GM23338 (cell line): ENCODE measurements around the gene ATG7. TPM values are rescaled to one million over a fixed set of nuclear protein-coding genes. Genes with fewer than 3 reads are reported as not detected.

ENCODE experiments used
- ATAC-seq: fragments of 200-7000 bp; cut with Tn5 transposase; 3 replicates; pipeline ENCODE4 v1.9.1; 2020
- DNase-seq: peaks from one replicate; pipeline ENCODE4 v3.0.0-alpha.2; 2015; ENCODE audit warnings: low spot score
- H2AFZ ChIP-seq: fragments of 200-600 bp; sonication (generic); 2 replicates; pipeline ENCODE4 v1.8.0; 2016; ENCODE audit warnings: antibody characterized with exemption, mild to moderate bottlenecking, moderate library complexity
- H3F3A ChIP-seq: fragments of 200-600 bp; sonication (generic); replicated peaks from 2 replicates; pipeline ENCODE4 v1.8.0; 2017; ENCODE audit warnings: antibody characterized with exemption, mixed run types, low read depth
- H3K27ac ChIP-seq: fragments of 200-600 bp; sonication (generic); 2 replicates; pipeline ENCODE4 v1.6.1; 2016; ENCODE audit warnings: low read depth
- H3K27me3 ChIP-seq: fragments of 200-600 bp; sonication (generic); 2 replicates; pipeline ENCODE4 v1.8.0; 2016; ENCODE audit warnings: mild to moderate bottlenecking, mixed run types, moderate library complexity; ENCODE audit not compliant: insufficient read depth
- H3K36me3 ChIP-seq: fragments of 200-600 bp; sonication (generic); 2 replicates; pipeline ENCODE4 v1.8.0; 2016; ENCODE audit warnings: mild to moderate bottlenecking; ENCODE audit not compliant: insufficient read depth
- H3K4me1 ChIP-seq: fragments of 200-600 bp; sonication (generic); 2 replicates; pipeline ENCODE4 v1.8.0; 2016; ENCODE audit warnings: mild to moderate bottlenecking, moderate library complexity; ENCODE audit not compliant: insufficient read depth
- H3K4me2 ChIP-seq: fragments of 200-600 bp; sonication (generic); 2 replicates; pipeline ENCODE4 v1.7.1; 2017; ENCODE audit warnings: mixed run types
- H3K4me3 ChIP-seq: fragments of 200-600 bp; sonication (generic); 2 replicates; pipeline ENCODE4 v1.6.1; 2016; ENCODE audit warnings: mixed run types
- H3K79me2 ChIP-seq: fragments of 200-600 bp; sonication (generic); replicated peaks from 2 replicates; pipeline ENCODE4 v1.8.0; 2017; ENCODE audit warnings: mild to moderate bottlenecking; ENCODE audit not compliant: insufficient read depth
- H3K9me2 ChIP-seq: fragments of 200-600 bp; sonication (generic); 2 replicates; pipeline ENCODE4 v1.8.0; 2017; ENCODE audit not compliant: insufficient read depth
- H4K20me1 ChIP-seq: fragments of 200-600 bp; sonication (generic); replicated peaks from 2 replicates; pipeline ENCODE4 v1.8.0; 2017; ENCODE audit warnings: mild to moderate bottlenecking; ENCODE audit not compliant: insufficient read depth
- H3K27ac Mint-ChIP-seq: 2 replicates; pipeline ENCODE4 v1.8.0; 2020; ENCODE audit warnings: inconsistent platforms, mild to moderate bottlenecking, moderate library complexity, mixed read lengths
- H3K27me3 Mint-ChIP-seq: 3 replicates; pipeline ENCODE4 v1.8.0; 2022; ENCODE audit warnings: low read depth, mild to moderate bottlenecking, moderate library complexity, mixed read lengths, inconsistent platforms; ENCODE audit not compliant: insufficient read depth, poor library complexity
- H3K36me3 Mint-ChIP-seq: 3 replicates; pipeline ENCODE4 v1.8.0; 2021; ENCODE audit warnings: low read depth, mild to moderate bottlenecking, inconsistent platforms, moderate library complexity, mixed read lengths
- H3K4me1 Mint-ChIP-seq: 3 replicates; pipeline ENCODE4 v1.8.0; 2020; ENCODE audit warnings: mild to moderate bottlenecking, inconsistent platforms, mixed read lengths
- H3K4me3 Mint-ChIP-seq: 3 replicates; pipeline ENCODE4 v1.8.0; 2021; ENCODE audit warnings: moderate library complexity, mild to moderate bottlenecking, inconsistent platforms, mixed read lengths
- H3K9me3 Mint-ChIP-seq: 3 replicates; pipeline ENCODE4 v1.8.0; 2020; ENCODE audit warnings: moderate library complexity, mild to moderate bottlenecking, inconsistent platforms, mixed read lengths
- CREB1 ChIP-seq: fragments of 250-450 bp; sonication (Bioruptor Pico); IDR thresholded peaks from 2 replicates; pipeline ENCODE4 v1.5.0; 2020; ENCODE audit warnings: low read depth, mild to moderate bottlenecking, moderate library complexity
- CTCF ChIP-seq, 2 experiments: fragments of 200-600 bp in 1 of 2; sonication (generic) in 1 of 2; conservative IDR thresholded peaks; 2 replicates each; pipeline versions ENCODE4 v1.5.1 to v1.6.1; 2016 to 2017; ENCODE audit warnings: antibody characterized with exemption in 2 of 2, low read depth in 2 of 2, mild to moderate bottlenecking in 2 of 2, moderate library complexity in 1 of 2
- EZH2 ChIP-seq: fragments of 200-600 bp; sonication (generic); IDR thresholded peaks from one replicate; pipeline ENCODE4 v1.8.0; 2017; ENCODE audit warnings: antibody characterized with exemption, mild to moderate bottlenecking, low read depth; ENCODE audit not compliant: unreplicated experiment
- EZH2phosphoT487 ChIP-seq: fragments of 200-600 bp; sonication (generic); IDR thresholded peaks from one replicate; pipeline ENCODE4 v1.8.1; 2018; ENCODE audit warnings: antibody characterized with exemption; ENCODE audit not compliant: unreplicated experiment
- JUNB ChIP-seq: IDR thresholded peaks from one replicate; pipeline ENCODE4 v1.6.1; 2016; ENCODE audit warnings: antibody characterized with exemption; ENCODE audit not compliant: unreplicated experiment
- NANOG ChIP-seq: IDR thresholded peaks from 2 replicates; pipeline ENCODE4 v1.6.1; 2016; ENCODE audit warnings: antibody characterized with exemption, borderline replicate concordance
- POLR2AphosphoS5 ChIP-seq: IDR thresholded peaks from 2 replicates; pipeline ENCODE4 v1.6.1; 2016; ENCODE audit warnings: antibody characterized with exemption, low read depth
- REST ChIP-seq: IDR thresholded peaks from one replicate; pipeline ENCODE4 v1.6.1; 2018; ENCODE audit warnings: antibody characterized with exemption; ENCODE audit not compliant: unreplicated experiment
- STAT1 ChIP-seq: IDR thresholded peaks from one replicate; pipeline ENCODE4 v1.6.1; 2016; ENCODE audit warnings: antibody characterized with exemption; ENCODE audit not compliant: unreplicated experiment
- ZNF114 ChIP-seq: fragments of 250-450 bp; sonication (Bioruptor Pico); IDR thresholded peaks from 2 replicates; pipeline ENCODE4 v1.5.0; 2020; ENCODE audit warnings: mild to moderate bottlenecking, moderate library complexity
- ZNF462 ChIP-seq: fragments of 250-450 bp; sonication (Bioruptor Pico); IDR thresholded peaks from 2 replicates; pipeline ENCODE4 v1.5.0; 2020; ENCODE audit warnings: mild to moderate bottlenecking, moderate library complexity
- polyA plus RNA-seq: library from polyadenylated mRNA; unstranded; fragments of >200 nt; fragmentation: Nextera tagmentation; extraction: Ambion mirVana; gene quantifications from 2 replicates; pipeline ENCODE4 v1.2.1, GENCODE V29; 2016
- total RNA-seq: library from RNA; depleted of rRNA; stranded (reverse); fragments of >200 nt; shearing (Covaris generic); gene quantifications from 2 replicates; pipeline ENCODE4 v1.2.3, GENCODE V29; 2014

Gene ATG7
- total and polyA plus RNA-seq, 2 experiments from 2014 or later: 16.2 to 36.7 TPM

- Mint-ChIP-seq H3K4me3 (no peak overlapping the region), H3K4me1 (peaks cover 42% of the 10 kb centered on the region), H3K9me3 (no peaks in the 10 kb centered on the region; the same call in 2 of the 3 replicates), H3K36me3 (no peaks in the 10 kb centered on the region), H3K27ac (no peak overlapping the region), H3K27me3 (peaks cover 4% of the 10 kb centered on the region)
- Histone ChIP-seq H4K20me1 (no peaks in the 10 kb centered on the region), H3K4me1 (peaks cover 20% of the 10 kb centered on the region), H3K27ac (no peak overlapping the region), H3K4me2 (no peak overlapping the region), H3F3A (no peaks in the 10 kb centered on the region), H3K36me3 (no peaks in the 10 kb centered on the region), H3K79me2 (no peaks in the 10 kb centered on the region), H3K27me3 (no peaks in the 10 kb centered on the region), H2AFZ (no peak overlapping the region), H3K4me3 (no peak overlapping the region), H3K9me2 (no peaks in the 10 kb centered on the region)
- TF ChIP-seq ZNF114 (CRISPR knock-in tag): no peak
- no peak for TF ChIP-seq STAT1
- no peak for TF ChIP-seq REST
- TF ChIP-seq EZH2: no peak
- TF ChIP-seq CREB1: no peak
- TF ChIP-seq POLR2AphosphoS5: no peak
- TF ChIP-seq NANOG: no peak
- ATAC-seq (no peak), DNase-seq (no peak)
Measured at GRCh38 chr3:11476735-11477144, 204.5 kb downstream of the ATG7 start.

GRCh38 chr3:11477407-11477911 is 205.3 kb downstream of the ATG7 start:
- Histone ChIP-seq H3K36me3 (no peaks in the 10 kb centered on the region), H2AFZ (no peak overlapping the region), H3K9me2 (no peaks in the 10 kb centered on the region), H3K79me2 (no peaks in the 10 kb centered on the region), H4K20me1 (no peaks in the 10 kb centered on the region), H3K4me2 (no peak overlapping the region), H3F3A (no peaks in the 10 kb centered on the region), H3K27me3 (no peaks in the 10 kb centered on the region), H3K4me3 (no peak overlapping the region), H3K27ac (no peak overlapping the region), H3K4me1 (peaks cover 20% of the 10 kb centered on the region)
- peaks cover 42% of the 10 kb centered on the region for H3K4me1 Mint-ChIP-seq
- 0 out of 2 replicates have a peak overlapping the region, but pooled peaks have one; percentile 20 for H3K27ac Mint-ChIP-seq
- no peaks in the 10 kb centered on the region for H3K36me3 Mint-ChIP-seq
- peaks cover 4% of the 10 kb centered on the region for H3K27me3 Mint-ChIP-seq
- ATAC-seq (peak; percentile 11; the same call in 1 of the 3 replicates), DNase-seq (peak; percentile 13)
- no peaks in the 10 kb centered on the region; the same call in 2 of the 3 replicates for H3K9me3 Mint-ChIP-seq
- no peak overlapping the region for H3K4me3 Mint-ChIP-seq
- TF ChIP-seq CTCF (conservative IDR thresholded peaks at IDR 0.05; ENCODE audit: low read depth in 2 of 2): no peak
- TF ChIP-seq EZH2phosphoT487: no peak
- TF ChIP-seq NANOG: no peak
- no peak for TF ChIP-seq ZNF462 (CRISPR knock-in tag)
- no peak for TF ChIP-seq JUNB
